Measurements from ENCODE around the gene SLC25A47.
"Not testable (repeated sequence)": the region's sequence is repeated elsewhere in the genome, so short reads cannot be mapped to it uniquely, and the experiment has no call there.

Gene SLC25A47

DNA sequence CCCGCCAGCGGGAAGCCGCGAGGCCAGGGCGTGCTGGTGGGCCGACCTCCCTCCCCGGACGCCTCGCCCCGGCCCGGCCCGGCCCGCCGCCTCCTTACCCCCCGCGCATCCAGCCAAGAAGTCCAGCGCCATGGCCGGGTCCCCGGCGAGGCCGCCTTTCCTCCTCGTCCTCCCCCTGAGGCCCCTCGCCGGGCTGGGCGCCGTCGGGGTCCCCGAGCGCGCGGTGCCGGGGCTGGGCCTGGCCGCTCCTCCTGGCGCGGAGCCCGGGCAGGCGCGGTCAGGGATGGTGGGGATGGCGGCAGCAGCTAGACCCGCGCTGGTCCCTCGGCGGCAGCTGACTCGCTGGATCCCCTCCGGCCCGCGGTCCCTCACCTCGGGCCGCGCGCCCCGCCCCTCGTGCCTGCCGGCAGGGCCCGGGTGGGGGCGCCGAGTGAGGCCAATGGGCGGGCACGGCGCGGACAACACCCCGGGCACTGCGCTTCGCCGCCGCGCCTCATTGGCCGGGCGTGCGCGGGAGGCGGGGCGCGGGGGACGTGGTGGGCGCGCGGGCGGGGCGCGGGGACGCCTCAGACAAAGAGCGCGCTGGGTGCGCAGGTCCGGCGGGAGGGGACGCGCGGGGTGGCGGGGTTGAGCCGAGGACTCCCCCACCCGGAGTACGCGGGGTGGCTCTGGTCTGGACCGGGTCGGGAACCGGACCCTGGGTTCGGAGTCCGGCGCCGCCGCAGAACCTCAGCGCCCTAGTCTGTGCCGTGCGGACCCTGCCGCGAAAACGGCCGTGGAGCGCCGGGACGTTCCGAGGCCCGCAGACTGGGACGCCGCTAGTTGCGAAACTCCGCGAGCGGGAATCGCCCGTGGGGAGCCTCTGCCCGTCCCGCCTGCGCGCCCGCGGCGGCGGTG lies 16.8 kb upstream of the SLC25A47 start, which contains the start of gene SLC25A29:
SLC25A29 (minus strand) TSS at position 344 of the 897 bp plus-strand sequence; CDS start at position 132, 212 bp downstream.
- DNase-seq, result peak; percentile 79 to 81

DNA sequence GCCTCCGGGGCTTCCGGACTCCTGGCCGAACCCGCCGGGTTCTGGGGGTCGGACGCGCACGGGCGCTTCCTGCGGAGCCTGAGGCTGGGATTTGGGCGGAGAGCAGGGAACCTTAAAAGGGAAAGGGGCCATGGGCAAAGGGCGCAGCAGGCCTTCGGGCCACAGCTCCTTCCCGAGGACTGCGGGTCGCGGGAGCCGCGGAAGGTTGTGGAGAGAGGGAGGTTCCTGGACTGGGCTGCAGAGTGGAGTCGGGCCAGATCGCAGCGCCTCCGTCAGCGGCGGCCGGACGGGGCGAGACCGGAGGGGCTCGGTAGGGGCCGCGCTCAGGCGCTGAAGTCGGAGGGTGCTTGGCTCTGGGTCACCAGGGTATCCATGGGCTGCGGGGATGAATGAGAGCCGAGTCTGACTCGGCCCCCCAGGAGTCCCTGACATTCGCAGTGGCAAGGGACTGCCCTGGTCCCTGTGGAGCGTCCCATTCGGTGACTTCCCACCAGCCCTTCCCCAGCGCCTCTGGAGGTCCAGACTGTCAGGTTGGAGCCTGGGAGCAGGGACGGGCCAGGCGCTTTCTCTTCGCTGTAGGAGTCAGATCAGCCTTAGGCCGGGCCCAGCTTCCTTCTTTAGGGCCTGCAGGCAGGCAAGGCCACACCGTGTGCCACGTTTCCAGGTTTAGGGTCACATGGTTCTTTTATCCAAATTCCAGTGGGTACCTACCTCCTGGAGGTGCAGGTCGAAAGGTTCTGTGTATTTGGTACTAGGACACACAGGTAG lies 16.0 kb upstream of the SLC25A47 start:
- peak; percentile 28 to 36 for DNase-seq

DNA sequence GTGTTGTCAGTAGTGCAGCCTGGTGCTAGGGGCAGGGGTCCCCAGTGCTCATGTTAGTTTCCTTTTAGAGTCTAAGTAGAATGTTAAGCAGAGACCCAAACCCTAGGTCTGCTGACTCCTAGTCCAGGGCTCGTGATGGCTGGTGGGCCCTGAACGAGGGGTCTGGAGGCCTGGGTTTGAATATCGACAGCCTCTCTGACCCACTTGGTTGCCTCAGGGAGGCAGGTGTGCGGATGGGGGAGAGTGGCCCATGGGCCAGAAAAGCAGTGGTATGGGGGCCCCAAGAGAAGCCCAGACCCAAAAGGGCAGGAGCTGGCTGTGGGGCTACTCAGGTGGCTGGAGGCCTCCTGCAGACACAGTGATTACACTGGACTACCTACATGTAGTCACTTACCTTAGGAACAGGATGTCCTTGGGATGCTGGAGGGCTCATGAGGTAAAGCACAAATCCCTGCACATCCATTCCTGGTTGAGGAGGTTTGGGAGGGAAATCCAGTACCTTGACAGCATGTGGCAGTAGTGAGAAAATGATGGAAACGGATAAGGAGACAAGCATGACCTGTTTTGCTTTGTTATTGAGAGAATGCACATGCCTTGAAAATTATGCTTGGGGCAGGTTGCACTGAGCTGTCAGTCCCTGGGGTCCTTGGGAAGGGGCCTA lies 15.2 kb upstream of the SLC25A47 start:
- no peak for DNase-seq

DNA sequence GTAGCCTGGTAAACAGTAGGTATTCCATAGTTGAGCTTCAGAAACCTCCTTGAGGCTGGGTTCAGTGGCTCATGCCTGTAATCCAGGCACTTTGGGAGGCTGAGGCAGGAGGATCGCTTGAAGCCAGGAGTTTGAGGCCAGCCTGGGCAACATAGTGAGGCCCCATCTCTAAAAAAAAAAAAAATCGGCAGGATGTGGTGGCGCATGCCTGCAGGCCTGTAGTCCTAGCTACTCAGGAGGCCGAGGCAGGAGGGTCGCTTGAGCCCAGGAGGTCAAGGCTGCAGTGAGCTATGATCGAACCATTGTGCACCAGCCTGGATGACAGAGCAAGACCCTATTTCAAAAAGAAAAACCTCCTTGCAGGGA lies 14.7 kb upstream of the SLC25A47 start:
- not testable (repeated sequence) for DNase-seq

DNA sequence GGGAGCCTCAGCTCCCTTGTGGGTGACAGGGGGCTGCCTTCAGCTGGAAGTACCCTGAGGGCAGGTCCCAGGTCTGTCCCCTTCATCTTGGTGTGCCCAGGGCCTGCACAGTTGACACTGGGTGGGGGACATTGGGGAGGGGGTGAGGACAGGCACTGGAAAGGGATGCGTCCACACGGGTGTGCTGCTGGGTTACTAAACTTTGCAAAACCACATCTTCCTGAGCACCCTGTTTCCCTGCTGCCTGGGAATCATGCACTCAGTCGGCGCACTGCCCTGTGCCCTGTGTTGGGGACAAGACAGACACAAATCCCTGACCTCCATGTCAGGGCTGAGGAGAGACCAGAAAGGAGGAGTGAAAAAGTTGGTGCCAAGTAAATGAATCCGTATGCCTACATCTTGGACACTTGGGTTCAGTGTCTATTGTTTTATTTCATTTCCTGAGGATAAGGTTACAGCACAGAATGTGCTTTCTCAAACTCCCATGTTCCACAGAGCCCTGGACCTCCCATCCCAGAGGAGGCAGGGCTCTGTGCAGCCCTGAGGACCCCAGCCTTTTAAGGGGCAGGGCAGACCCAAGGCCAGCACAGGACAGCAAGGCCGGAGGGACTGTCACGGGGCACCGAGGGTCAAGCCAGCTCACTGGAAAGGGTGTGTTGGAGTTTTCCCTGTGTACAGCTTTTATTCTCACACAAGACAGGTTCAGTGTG lies 14.0 kb upstream of the SLC25A47 start:
- no peak for DNase-seq

DNA sequence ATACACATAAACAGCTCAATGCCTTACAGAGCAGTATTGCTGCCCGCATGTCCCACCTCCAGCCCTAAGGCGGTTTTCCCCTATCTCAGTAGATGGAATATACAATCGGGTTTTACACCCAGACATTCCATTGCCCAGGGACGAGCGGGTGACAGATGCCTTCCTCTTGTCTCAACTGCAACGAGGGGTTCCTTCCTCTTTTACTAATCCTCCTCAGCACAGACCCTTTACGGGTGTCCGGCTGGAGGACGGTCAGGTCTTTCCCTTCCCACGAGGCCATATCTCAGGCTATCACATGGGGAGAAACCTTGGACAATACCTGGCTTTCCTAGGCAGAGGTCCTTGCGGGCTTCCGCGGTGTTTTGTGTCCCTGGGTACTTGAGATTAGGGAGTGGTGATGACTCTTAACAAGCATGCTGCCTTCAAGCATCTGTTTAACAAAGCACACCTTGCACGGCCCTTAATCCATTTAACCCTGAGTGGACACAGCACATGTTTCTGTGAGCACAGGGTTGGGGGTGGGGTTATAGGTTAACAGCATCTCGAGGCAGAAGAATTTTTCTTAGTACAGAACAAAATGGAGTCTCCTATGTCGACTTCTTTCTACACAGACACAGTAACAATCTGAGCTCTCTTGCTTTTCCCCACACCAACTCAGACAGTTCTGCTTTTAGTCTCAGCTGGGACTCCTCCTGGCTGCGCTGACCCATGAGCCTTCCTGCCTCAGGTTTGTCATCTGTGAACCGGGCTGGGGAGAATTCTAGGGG lies 10.8 kb upstream of the SLC25A47 start:
- peak; percentile 48 to 53 for DNase-seq

DNA sequence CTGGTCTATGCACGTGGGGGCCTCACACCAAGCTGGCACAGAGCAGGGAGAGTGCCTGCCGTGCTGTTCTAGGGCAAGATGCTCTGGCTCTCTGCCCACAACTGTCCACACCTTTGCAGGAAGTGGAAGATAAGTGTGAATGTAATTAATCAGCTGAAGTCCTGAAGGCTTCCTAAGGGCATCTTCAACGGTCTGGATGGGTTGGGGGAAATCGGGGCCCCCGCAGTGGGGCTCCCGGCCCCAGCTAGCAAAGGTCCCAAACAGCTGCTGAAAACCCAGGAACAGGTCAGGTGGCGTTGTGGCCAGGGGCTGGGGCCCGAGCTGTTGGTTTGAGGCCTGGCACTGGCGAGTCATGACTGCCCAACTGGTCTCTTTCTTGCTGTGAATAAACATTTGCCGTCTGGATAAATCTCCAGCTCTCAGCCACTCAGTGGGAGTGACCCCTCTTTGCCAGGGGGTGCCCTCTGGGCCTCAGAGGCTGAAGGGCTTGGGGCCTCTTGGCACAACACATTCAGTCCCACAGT lies 10.2 kb upstream of the SLC25A47 start:
- no peak for DNase-seq

DNA sequence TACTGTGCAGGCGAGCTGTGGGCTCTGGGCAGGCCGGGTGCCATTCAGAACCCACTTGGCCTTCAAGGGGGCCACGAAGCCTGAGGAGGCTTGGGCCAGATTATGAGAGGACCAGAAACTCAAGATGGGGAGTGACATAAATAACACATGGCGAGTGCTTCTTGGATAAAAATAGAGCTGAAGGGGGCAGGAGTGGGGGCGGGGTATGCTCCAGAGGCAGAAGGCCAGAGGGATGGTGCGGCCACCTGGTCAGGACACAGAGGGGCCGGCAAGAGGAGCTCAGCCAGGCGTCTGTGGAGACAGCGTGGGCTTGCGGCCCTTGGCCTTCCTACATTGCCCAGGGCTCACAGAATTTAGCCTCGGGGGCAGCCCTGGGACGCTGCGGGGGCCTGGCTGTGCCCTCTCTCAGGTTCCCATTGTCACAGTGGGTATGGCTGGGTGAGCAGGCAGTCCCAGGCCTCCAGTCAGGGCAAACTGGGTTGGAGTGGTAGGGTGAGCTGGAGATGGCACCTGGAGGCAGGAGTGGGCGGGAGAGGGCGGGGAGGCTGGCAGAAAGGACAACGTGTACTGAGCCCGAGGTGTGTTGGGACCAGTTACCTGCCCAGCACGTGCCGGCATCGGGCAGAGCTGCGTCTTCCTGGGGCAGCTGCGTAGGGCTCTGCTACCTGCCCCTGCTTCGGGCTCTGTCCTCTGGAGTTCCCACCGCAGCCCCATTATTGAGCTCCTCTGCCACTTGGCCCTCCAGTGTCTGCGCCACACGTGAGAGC lies 9.5 kb upstream of the SLC25A47 start:
- no peak for DNase-seq

DNA sequence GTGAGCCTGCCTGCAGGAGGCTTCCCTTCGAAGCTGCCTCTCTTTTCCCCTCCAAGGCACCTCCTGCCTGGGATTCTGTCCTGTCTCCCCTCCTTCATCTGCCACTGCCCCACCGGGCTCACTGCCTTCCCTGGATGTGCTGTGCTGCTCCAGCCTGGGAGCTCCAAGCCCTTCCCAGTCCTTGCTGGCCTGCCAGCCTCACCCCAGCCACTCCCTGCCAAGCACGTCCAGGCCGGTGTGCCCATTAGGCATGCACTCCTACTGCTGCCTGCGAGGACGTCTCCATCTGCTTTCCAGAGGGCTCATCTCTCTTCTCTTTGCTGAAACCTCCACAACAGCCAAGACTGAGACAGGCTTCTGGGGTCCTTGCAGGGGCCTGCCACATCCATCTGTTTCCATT lies 8.4 kb upstream of the SLC25A47 start:
- no peak for DNase-seq

DNA sequence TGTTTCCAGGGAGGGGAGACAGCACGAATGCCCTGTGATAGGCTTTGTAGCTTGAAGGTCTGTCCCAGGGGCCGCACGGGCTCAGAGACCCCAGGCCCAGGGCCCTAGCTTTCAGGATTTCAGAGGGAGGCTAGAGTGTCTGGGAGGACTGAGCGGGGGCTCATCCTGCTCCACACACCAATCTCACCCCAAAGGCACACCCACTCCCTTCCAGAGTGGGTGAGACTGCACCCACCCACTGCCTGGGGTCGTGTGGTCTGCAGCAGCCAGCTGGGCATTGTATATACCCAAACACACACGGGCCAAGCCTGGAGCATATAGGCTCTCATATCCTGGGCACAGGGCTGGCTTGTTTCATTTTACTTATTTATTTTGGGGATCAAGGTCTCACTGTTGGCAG lies 5.8 kb upstream of the SLC25A47 start:
- DNase-seq, result no peak

DNA sequence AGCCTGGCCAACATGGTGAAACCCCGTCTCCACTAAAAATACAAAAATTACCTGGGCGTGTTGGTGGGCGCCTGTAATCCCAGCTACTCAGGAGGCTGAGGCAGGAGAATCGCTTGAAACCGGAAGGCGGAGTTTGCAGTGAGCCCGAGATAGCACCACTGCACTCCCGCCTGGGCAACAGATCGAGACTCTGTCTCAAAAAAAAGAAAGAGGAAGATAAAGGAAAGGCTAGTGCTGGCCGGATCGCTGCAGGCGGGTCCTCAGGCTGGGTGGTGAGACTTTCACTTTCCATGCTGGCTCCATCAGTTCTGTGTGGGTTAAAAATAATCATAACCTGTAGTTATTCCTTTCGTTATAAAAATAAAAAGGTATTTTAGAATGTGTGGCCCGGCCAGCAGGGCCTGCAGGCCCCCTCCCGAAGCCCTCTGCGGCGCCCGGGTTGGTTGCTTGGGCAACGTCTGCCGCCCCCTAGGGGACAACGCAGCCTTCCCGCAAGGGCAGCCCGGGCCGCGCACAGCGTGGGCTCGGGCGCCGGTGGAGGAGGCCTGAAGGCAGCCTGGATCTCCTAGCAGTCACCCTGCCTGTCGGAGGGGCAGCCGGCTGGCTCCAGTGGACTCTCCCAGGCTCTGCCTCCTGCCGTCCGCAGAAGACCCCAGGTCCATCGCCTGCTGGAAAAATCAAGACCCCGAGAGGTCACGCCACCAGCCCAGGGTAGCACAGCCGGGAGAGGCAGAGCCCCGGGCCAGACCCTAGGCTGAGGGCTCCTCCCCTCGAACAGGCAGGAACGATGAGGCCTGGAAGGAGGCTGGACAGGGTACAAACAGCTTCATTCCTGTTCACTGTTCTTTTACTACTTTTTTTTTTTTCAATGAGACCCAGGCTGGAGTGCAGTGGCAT lies 5.0 kb upstream of the SLC25A47 start:
- DNase-seq, result peak; percentile 35 to 71

DNA sequence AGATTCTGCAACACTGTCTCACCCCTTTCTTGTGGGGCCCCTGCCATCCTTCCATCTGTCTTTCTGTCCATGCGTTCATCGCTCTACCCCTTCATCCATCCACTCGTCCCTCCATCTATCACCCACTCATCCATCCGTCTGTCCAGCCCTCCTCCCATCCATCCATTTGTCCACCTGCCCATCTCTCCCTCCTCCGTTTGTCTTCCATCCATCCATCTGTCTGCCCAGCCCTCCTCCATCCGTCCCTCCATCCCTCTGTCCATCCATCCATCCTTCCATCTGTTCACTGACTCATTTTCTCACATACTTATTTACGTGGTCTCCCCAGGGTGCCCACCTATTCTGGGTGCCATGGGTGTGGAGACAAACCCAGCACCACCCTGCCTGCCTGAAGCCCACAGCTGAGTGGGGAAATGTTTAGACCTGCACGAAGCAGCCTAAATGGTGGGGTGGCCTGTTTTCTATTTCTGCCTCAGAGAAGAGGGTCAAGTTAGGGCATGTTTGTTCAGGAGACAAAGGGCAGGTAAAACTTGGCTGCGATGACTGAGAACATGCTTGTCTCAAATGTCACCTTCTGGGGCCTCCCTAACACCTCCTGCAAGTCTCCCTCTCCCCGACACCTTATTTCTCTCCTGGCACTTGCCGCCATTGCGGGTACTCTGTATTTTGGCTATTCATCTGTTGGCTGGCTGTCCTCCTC lies 2.8 kb upstream of the SLC25A47 start:
- no peak for DNase-seq

DNA sequence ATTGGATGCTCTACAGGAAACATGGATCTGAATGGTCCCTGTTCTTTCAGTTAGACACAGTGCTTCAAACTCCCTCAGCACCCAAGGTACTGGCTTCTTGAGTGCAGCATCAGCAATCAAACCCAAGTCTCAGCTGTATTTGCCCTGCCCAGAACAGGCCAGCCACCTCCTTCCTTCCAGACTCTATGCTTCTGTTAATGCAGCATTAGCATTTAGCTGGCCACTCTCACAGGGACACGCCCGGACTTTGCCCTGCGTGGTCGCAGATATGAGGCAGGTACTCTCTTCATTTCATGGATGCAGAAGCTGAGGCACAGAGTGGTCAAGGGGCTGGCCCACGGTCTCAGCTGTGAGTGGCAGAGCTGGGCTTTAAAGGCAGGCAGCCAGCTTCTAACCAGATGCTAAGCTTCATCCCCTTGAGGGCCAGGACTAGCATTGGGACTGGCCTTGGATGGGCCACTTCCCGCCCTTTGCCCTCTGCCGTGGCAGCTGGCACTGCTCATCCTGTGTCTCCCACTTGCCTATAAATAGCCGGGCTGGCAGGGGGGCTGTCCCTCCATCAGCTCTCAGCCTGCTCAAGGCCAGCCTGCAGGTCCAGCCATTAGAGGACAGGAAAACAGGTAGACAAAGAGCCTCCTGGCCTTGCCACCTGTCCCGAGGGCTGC lies 1.5 kb upstream of the SLC25A47 start:
- no peak for DNase-seq

DNA sequence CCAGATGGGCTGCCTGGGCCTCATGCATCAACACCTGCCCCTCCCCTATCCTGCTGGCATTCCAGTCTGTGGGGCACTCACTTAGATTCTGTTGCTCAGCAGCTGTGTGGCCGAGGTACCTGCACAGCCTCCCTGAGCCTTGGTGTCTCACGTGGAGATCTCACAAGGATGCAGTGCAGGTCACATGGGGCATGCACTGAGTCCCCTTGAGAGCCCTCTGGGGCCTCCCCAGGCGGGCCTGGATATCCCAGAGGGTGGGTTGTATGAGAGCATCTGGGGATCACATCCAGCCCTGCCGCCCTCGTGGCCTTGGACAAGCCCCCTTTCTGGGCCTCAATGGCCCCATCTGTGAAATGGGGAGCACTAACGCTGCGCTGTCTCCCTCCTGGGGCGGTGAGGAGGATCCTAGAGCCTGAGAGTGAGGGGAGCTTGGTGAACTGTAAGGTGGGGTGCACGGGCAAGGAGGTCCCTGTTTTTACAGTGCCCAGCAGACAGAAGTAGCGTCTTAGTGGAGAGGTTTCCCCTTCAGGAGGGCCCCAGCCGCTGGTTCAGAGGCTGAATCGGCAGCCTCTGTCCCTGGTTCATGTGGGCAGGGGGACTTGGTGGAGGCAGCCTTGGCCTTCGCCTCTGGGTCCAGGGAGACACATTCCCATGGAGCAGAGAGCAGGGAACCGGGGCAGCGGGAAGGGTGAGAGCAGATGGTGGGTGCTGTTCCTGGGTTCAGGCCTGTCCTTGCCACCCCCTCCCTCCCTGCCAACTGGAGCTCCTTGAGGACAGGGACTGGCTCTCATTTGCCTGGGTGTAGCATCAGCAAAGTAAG lies 791 bp upstream of the SLC25A47 start:
- no peak for DNase-seq

DNA sequence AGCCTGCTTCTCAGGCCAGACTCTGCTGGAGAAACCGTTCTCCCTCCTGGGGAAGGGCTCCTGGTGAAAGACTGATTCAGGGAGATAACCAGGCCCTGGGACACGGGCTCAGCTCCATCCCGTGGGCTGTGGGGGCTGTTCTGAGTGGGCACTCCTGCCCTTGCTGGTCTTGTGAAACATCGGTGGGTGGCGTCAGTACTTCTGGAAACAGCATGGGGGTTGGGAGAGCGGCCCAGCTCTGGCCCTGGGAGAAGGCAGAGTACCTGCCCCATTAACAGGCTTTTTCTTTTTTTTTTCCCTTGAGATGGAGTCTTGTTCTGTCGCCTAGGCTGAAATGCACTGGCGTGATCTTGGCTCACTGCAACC lies 786 bp downstream of the SLC25A47 start:
- DNase-seq, result no peak

DNA sequence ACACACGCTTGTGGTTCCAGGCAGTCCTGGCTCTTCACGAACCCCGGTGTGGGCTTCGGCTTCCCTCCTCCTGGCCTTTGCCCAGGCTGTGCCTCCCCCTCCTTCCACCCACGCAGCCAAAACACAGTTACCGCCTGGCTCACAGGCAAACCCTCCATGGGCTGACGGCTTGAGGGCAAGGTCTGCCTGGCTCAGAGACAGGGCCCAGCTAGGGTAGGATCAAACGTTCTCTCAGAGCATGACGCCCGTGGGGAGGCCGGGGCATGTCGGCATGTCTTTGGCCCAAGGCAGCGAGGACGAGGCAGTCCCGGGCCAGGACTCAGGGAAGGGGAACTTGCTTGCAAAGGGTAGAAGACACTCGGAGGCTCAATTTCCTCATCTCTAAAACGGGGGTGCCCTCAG lies 2.1 kb downstream of the SLC25A47 start:
- DNase-seq, result peak in 1 of 2 donors; percentile 39

DNA sequence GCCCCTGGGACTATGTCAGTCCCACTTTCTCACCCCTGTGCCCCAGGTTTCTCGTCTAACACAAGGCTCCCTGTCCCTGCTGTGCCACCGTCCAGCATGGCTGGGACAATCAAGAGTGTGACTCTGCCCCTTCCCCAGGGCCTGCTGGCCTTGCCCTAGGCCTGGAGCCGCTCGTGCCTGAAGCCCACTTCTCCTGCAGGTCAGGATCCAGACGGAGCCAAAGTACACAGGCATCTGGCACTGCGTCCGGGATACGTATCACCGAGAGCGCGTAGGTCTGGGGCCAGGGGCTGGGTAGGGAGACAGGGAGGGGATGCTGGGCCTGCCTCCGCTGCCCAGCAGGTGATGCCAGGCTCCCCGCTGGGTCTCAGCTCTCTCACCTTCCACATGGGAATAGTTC lies 2.8 kb downstream of the SLC25A47 start:
- DNase-seq, result no peak

DNA sequence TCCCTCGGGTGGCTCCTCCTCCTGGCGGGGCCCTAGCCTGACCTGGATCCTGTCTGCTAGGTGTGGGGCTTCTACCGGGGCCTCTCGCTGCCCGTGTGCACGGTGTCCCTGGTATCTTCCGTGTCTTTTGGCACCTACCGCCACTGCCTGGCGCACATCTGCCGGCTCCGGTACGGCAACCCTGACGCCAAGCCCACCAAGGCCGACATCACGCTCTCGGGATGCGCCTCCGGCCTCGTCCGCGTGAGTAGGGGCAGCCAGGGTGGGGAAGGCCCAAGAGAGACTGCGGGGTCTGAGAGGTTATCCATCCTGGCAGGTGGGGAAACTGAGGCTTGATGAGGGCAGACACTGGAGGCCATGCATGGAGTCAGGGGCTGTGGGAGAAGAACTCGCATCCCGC lies 4.0 kb downstream of the SLC25A47 start:
- DNase-seq, result no peak
